Esophagus muscularis mucosa (tissue), 4 donors: ENCODE measurements around the gene TMSB10. TPM values are rescaled to one million over a fixed set of nuclear protein-coding genes. Genes with fewer than 3 reads are reported as not detected.
A peak's percentile ranks its signal among the peaks of the same experiment; 100 is the strongest.

ENCODE experiments used
- DNase-seq: peaks from one replicate; pipeline ENCODE4 v3.0.0-alpha.2; 2017; ENCODE audit errors: extremely low spot score
- H3K27ac ChIP-seq, 4 donors: fragments of 200-600 bp; sonication (generic); replicated peaks in 1 of 4; 1 replicate in 3 of 4; 2 replicates in 1 of 4; pipeline ENCODE4 v1.5.1; 2016 to 2019; ENCODE audit warnings: mild to moderate bottlenecking in 1 of 4
- H3K27me3 ChIP-seq, 4 donors: fragments of 200-600 bp; sonication (generic); one replicate each; pipeline versions ENCODE4 v1.5.1 to v1.6.0; 2016 to 2019
- H3K36me3 ChIP-seq, 4 donors: fragments of 200-600 bp; sonication (generic); one replicate each; pipeline ENCODE4 v1.5.1; 2016 to 2019
- H3K4me1 ChIP-seq, 4 donors: fragments of 200-600 bp; sonication (generic); one replicate each; pipeline ENCODE4 v1.5.1; 2016 to 2019
- H3K4me3 ChIP-seq, 4 donors: fragments of 200-600 bp; sonication (generic); 1 replicate in 2 of 4; 2 replicates in 2 of 4; pipeline ENCODE4 v1.5.1; 2016 to 2019; ENCODE audit warnings: mild to moderate bottlenecking in 4 of 4, moderate library complexity in 1 of 4
- H3K9me3 ChIP-seq, 4 donors: fragments of 200-600 bp; sonication (generic); 1 replicate in 3 of 4; 2 replicates in 1 of 4; pipeline ENCODE4 v1.5.1; 2016 to 2019
- EP300 ChIP-seq: sonication (generic); formaldehyde crosslinking; IDR thresholded peaks from one replicate; pipeline ENCODE4 v1.6.1; 2017; ENCODE audit warnings: antibody characterized with exemption
- POLR2A ChIP-seq: fragments of 450-650 bp; IDR thresholded peaks from one replicate; pipeline ENCODE4 v1.6.1; 2017; ENCODE audit warnings: antibody characterized with exemption, moderate library complexity, mild to moderate bottlenecking, low read depth
- POLR2AphosphoS5 ChIP-seq, 2 donors: sonication (generic); formaldehyde crosslinking; IDR thresholded peaks; one replicate each; pipeline ENCODE4 v1.6.1; 2017; ENCODE audit warnings: antibody characterized with exemption in 2 of 2
- WGBS: methylation state at CpG from one replicate; pipeline ENCODE4 v1.1.5; 2018; 5-methylcytosine and 5-hydroxymethylcytosine counted together
- intact Hi-C: fragments of 100-400 bp; cut with DNase I; formaldehyde crosslinking; loops from one replicate; pipeline ENCODE4 v1.15.1; 2023
- total RNA-seq, 4 donors: library from RNA; depleted of rRNA; stranded (reverse); fragments of >200 nt; gene quantifications; one replicate each; pipeline versions ENCODE4 v1.1.0 to v1.2.1, GENCODE V29; 2016
- TF ChIP-seq, protein P1 (sequence below), 3 experiments: fragments of 200-600 bp in 2 of 3; fragments of 450-650 bp in 1 of 3; sonication (generic) in 2 of 3; IDR thresholded peaks; one replicate each; pipeline ENCODE4 v1.5.1; 2017 to 2019; ENCODE audit warnings: antibody characterized with exemption in 3 of 3, mild to moderate bottlenecking in 2 of 3, moderate library complexity in 1 of 3

The TMSB10 gene
- total RNA-seq, 4 donors from 2014 or later = 1,300 to 2,755 (median 1,711) TPM

DNA sequence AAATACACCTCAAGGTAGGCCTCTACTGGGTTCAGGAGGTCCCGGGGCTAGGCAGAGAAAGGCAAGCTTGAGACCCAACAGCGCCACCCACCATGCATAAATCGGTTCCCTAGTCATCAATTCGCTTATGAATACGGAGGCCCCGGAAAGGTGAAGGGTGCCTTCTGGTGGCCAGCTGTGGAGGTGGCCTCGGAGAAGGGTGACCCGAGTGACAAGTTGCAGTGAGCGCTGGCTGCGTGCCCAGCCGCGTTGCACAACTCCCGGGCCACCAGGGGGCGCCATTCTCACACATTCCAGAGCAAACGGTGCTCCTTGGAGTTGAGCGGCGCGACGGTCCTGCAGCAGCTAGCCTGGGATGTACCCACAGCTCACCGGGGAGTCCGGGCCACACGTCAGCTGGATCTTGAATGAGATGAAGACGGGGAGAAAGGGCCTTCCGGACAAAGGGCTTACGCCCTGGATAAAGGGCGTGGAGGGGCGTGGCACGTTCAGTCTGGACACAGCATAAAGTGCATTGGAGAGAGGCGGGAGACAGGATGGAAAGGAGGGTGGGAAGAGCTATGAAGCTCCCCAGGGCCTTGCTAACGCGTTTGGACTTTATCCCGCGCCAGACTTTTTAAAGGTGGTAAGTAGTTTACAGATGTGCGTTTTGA lies 20.4 kb downstream of the TMSB10 start:
- intact Hi-C loops = loop anchor here (1.0 to 5.0 kb wide), 2 partner anchors 21 to 429 kb away; partner anchors contain the start of gene TMSB10
- TF ChIP-seq POLR2A (no peak), EP300 (no peak), POLR2AphosphoS5 (IDR thresholded peaks at IDR 0.05) (peak; percentile 77 to 81)
- TF ChIP-seq, protein P1, sequence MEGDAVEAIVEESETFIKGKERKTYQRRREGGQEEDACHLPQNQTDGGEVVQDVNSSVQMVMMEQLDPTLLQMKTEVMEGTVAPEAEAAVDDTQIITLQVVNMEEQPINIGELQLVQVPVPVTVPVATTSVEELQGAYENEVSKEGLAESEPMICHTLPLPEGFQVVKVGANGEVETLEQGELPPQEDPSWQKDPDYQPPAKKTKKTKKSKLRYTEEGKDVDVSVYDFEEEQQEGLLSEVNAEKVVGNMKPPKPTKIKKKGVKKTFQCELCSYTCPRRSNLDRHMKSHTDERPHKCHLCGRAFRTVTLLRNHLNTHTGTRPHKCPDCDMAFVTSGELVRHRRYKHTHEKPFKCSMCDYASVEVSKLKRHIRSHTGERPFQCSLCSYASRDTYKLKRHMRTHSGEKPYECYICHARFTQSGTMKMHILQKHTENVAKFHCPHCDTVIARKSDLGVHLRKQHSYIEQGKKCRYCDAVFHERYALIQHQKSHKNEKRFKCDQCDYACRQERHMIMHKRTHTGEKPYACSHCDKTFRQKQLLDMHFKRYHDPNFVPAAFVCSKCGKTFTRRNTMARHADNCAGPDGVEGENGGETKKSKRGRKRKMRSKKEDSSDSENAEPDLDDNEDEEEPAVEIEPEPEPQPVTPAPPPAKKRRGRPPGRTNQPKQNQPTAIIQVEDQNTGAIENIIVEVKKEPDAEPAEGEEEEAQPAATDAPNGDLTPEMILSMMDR (IDR thresholded peaks at IDR 0.05) = peak; percentile 87 to 95 (median 90)

DNA sequence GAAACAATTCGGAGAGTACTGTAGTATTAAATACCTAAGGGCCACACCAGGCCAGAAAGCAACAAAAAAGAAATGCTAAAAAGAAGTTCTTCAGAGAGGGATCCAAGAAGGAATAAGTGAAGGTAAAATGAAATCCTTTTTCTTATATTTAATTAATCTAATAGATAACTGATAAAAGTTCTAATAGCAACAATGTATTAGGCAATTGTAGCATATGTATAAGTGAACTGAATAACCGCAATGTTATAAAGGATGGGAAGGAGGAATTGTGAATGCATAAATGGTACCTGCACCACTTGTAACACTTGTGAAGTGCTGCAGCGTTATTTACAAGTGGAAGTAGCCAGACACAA lies 21.8 kb downstream of the TMSB10 start:
- DNase-seq = no peak
- H3K27me3 ChIP-seq = no peaks in the 10 kb centered on the region
- TF ChIP-seq, protein P1 (IDR thresholded peaks at IDR 0.05) = no peak
- no peak for TF ChIP-seq EP300
- no peak for TF ChIP-seq POLR2A
- no peak for TF ChIP-seq POLR2AphosphoS5 (IDR thresholded peaks at IDR 0.05)
- no peaks in the 10 kb centered on the region for H3K9me3 ChIP-seq
- H3K27ac ChIP-seq = no peak overlapping the region
- peak overlapping the region in 1 of 4 donors; percentile 39 for H3K4me3 ChIP-seq
- no peaks in the 10 kb centered on the region for H3K36me3 ChIP-seq
- H3K4me1 ChIP-seq = peaks cover 16 to 30% (median 22%) of the 10 kb centered on the region in 4 donors
- intact Hi-C loops = loop anchor here (5.0 kb wide), 1 partner anchor 430 kb away; no protein-coding TSS in a partner anchor
- WGBS = 45% methylated on average over 3 of the region's 3 CpGs

More for the DNA sequence above, 20.4 kb downstream of the TMSB10 start:
- Histone ChIP-seq H3K36me3 (no peaks in the 10 kb centered on the region), H3K9me3 (no peaks in the 10 kb centered on the region), H3K4me1 (peaks cover 16 to 30% (median 22%) of the 10 kb centered on the region in 4 donors), H3K27me3 (no peaks in the 10 kb centered on the region), H3K4me3 (peak overlapping the region; percentile 39 to 60 (median 43)), H3K27ac (peak overlapping the region; percentile 22 to 65 (median 45))
- DNase-seq = peak; percentile 99
- 2% methylated on average over 24 of the region's 34 CpGs for WGBS

DNA sequence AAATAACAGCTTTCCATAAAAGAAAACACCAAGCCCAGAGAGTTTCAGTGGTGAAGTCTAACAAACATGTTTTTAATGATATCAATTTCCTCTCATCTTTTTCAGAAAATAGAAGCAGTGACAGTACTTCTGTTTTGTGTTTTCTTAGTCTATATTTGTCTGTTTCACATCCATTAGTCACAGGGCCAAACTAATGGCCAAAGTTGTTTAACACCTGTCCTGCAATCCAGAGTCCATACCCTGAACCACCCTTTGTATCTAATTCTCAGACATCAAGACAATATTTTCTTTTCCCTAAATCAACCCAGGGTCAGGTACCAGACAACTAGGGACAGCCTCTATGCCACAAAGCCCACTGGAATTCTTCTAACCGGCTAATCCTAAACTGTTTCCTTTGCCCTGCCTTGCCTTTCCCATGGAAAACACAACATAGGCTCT lies 25.9 kb downstream of the TMSB10 start:
- TF ChIP-seq POLR2AphosphoS5 (IDR thresholded peaks at IDR 0.05) (no peak), EP300 (no peak), POLR2A (no peak)
- TF ChIP-seq, protein P1 (IDR thresholded peaks at IDR 0.05) = no peak
- 58% methylated on average over 1 of the region's 1 CpG for WGBS
- Histone ChIP-seq H3K4me3 (no peak overlapping the region), H3K4me1 (peaks cover 4 to 10% (median 7%) of the 10 kb centered on the region in 4 donors), H3K9me3 (no peaks in the 10 kb centered on the region), H3K27ac (no peak overlapping the region), H3K36me3 (no peaks in the 10 kb centered on the region), H3K27me3 (no peaks in the 10 kb centered on the region)
- intact Hi-C loops = no loop called here
- no peak for DNase-seq

- no peak for DNase-seq
- no peak overlapping the region for H3K4me3 ChIP-seq
- no peaks in the 10 kb centered on the region for H3K36me3 ChIP-seq
- no peak overlapping the region for H3K27ac ChIP-seq
- no peak for TF ChIP-seq POLR2AphosphoS5 (IDR thresholded peaks at IDR 0.05)
- TF ChIP-seq, protein P1 (IDR thresholded peaks at IDR 0.05) = no peak
- no peak for TF ChIP-seq POLR2A
- no peak for TF ChIP-seq EP300
- no peaks in the 10 kb centered on the region for H3K27me3 ChIP-seq
- WGBS = 78% methylated on average over 5 of the region's 5 CpGs
- H3K4me1 ChIP-seq = no peaks in the 10 kb centered on the region
- intact Hi-C loops = no loop called here
- H3K9me3 ChIP-seq = no peaks in the 10 kb centered on the region
These were observed 32.9 kb downstream of the TMSB10 start for GRCh38 chr2:84938194-84938879.
